Thyroid gland (tissue), 4 donors: ENCODE measurements around the gene SMCO3. TPM values are rescaled to one million over a fixed set of nuclear protein-coding genes. Genes with fewer than 3 reads are reported as not detected.

ENCODE experiments used
- DNase-seq, 2 donors: peaks; one replicate each; pipeline ENCODE4 v3.0.0-alpha.2; 2019
- H3K27ac ChIP-seq, 3 donors: fragments of 200-600 bp; sonication (generic); 1 replicate in 2 of 3; 2 replicates in 1 of 3; pipeline ENCODE4 v1.5.1; 2016 to 2019; ENCODE audit warnings: mild to moderate bottlenecking in 1 of 3, moderate library complexity in 1 of 3
- H3K27me3 ChIP-seq: fragments of 200-600 bp; sonication (generic); one replicate; pipeline ENCODE4 v1.5.1; 2019
- H3K36me3 ChIP-seq, 2 donors: fragments of 200-600 bp; sonication (generic); one replicate each; pipeline ENCODE4 v1.5.1; 2016 to 2019
- H3K4me1 ChIP-seq, 2 donors: fragments of 200-600 bp; sonication (generic); one replicate each; pipeline ENCODE4 v1.5.1; 2017 to 2019
- H3K4me3 ChIP-seq, 3 donors: fragments of 200-600 bp; sonication (generic); replicated peaks in 1 of 3; 1 replicate in 2 of 3; 2 replicates in 1 of 3; pipeline ENCODE4 v1.5.1; 2016; ENCODE audit warnings: mild to moderate bottlenecking in 1 of 3
- H3K9me3 ChIP-seq: fragments of 200-600 bp; sonication (generic); one replicate; pipeline ENCODE4 v1.5.1; 2017
- POLR2A ChIP-seq, 2 donors: fragments of 450-650 bp; IDR thresholded peaks; one replicate each; pipeline ENCODE4 v1.6.1; 2017; ENCODE audit warnings: antibody characterized with exemption in 2 of 2, mild to moderate bottlenecking in 2 of 2, moderate library complexity in 1 of 2
- WGBS, 2 donors: methylation state at CpG; one replicate each; pipeline ENCODE4 v1.1.5; 2017; 5-methylcytosine and 5-hydroxymethylcytosine counted together
- intact Hi-C: fragments of 100-400 bp; cut with DNase I; formaldehyde crosslinking; loops from one replicate; pipeline ENCODE4 v1.15.1; 2023
- total RNA-seq, 4 donors: library from RNA; depleted of rRNA; stranded (reverse); fragments of >200 nt; gene quantifications; one replicate each; pipeline ENCODE4 v1.2.3, GENCODE V29; 2016
- TF ChIP-seq, protein P1 (sequence below), 6 experiments: fragments of 200-600 bp in 3 of 6; fragments of 450-650 bp in 3 of 6; sonication (generic) in 3 of 6; IDR thresholded peaks; one replicate each; pipeline ENCODE4 v1.5.1; 2016 to 2019; ENCODE audit warnings: antibody characterized with exemption in 6 of 6, mild to moderate bottlenecking in 2 of 6, inconsistent platforms in 1 of 6, moderate library complexity in 1 of 6

Gene SMCO3
- total RNA-seq, 4 donors from 2014 or later, result 0.83 to 1.3 (median 0.89) TPM; not detected in 1

GRCh38 chr12:14845350-14845750, 31.4 kb upstream of the SMCO3 start:
- Histone ChIP-seq H3K9me3 (no peaks in the 10 kb centered on the region), H3K4me1 (peaks cover 36 to 48% of the 10 kb centered on the region in 2 donors), H3K36me3 (no peaks in the 10 kb centered on the region), H3K4me3 (no peak overlapping the region), H3K27ac (peak overlapping the region; percentile 54 to 68 (median 67)), H3K27me3 (no peaks in the 10 kb centered on the region)
- WGBS, 2 donors, result 3% methylated on average over 3 of the region's 3 CpGs
- peak; percentile 50 to 51 for DNase-seq
- TF ChIP-seq, protein P1, sequence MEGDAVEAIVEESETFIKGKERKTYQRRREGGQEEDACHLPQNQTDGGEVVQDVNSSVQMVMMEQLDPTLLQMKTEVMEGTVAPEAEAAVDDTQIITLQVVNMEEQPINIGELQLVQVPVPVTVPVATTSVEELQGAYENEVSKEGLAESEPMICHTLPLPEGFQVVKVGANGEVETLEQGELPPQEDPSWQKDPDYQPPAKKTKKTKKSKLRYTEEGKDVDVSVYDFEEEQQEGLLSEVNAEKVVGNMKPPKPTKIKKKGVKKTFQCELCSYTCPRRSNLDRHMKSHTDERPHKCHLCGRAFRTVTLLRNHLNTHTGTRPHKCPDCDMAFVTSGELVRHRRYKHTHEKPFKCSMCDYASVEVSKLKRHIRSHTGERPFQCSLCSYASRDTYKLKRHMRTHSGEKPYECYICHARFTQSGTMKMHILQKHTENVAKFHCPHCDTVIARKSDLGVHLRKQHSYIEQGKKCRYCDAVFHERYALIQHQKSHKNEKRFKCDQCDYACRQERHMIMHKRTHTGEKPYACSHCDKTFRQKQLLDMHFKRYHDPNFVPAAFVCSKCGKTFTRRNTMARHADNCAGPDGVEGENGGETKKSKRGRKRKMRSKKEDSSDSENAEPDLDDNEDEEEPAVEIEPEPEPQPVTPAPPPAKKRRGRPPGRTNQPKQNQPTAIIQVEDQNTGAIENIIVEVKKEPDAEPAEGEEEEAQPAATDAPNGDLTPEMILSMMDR (IDR thresholded peaks at IDR 0.05), result peak; percentile 46 to 97 (median 80)
- TF ChIP-seq POLR2A (IDR thresholded peaks at IDR 0.05), result no peak
- intact Hi-C loops, result loop anchor here (2.0 kb wide), 1 partner anchor 149 kb away; no protein-coding TSS in a partner anchor

- Histone ChIP-seq H3K4me1 (peaks cover 36 to 48% of the 10 kb centered on the region in 2 donors), H3K9me3 (no peaks in the 10 kb centered on the region), H3K36me3 (no peaks in the 10 kb centered on the region), H3K27me3 (no peaks in the 10 kb centered on the region), H3K4me3 (no peak overlapping the region), H3K27ac (no peak overlapping the region)
- TF ChIP-seq, protein P1 (IDR thresholded peaks at IDR 0.05), result no peak
- intact Hi-C loops, result loop anchor here (2.0 kb wide), 1 partner anchor 150 kb away; no protein-coding TSS in a partner anchor
- DNase-seq, result no peak
Measured at GRCh38 chr12:14844401-14844800, 30.4 kb upstream of the SMCO3 start.

DNA sequence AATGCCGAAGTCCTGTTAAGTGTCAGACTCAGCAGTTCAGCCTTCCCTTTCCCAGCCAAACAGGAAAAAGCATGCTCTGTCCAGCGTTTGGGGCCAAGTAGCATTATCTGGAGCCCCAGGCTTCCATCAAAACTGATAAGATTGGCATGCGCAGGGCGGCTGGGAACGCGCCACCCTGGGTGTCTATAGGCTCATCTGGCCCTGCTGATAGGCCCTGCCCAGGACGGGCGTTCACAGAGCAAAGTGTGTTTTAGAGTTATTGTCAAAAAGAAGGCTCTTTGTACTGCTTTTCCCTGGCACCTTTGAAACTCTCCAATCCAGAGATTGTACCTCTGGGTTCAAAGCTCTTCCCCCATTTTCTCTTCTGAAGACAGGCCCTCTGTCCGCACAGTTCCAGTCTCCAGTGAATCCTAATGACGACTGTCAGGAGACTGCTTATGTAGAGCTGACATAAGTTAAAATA, 29.5 kb upstream of the SMCO3 start, which contains the start of gene ART4:
Gene ART4 (minus strand): TSS at position 102 of the 463 bp plus-strand sequence. CDS start 413 bp downstream, outside the sequence.
- Histone ChIP-seq H3K4me1 (peaks cover 36 to 48% of the 10 kb centered on the region in 2 donors), H3K27me3 (no peaks in the 10 kb centered on the region), H3K27ac (peak within 1 kb of the TSS; percentile 62 to 86 (median 85)), H3K4me3 (peak within 1 kb of the TSS in 1 of 3 donors; percentile 1), H3K36me3 (no peaks in the 10 kb centered on the region), H3K9me3 (no peaks in the 10 kb centered on the region)
- TF ChIP-seq POLR2A (IDR thresholded peaks at IDR 0.05), result no peak
- TF ChIP-seq, protein P1 (IDR thresholded peaks at IDR 0.05), result no peak
- intact Hi-C loops, result no loop called here
- peak; percentile 10 to 33 for DNase-seq
- WGBS, 2 donors, result 66 to 80% methylated on average over 10 of the region's 10 CpGs

DNA sequence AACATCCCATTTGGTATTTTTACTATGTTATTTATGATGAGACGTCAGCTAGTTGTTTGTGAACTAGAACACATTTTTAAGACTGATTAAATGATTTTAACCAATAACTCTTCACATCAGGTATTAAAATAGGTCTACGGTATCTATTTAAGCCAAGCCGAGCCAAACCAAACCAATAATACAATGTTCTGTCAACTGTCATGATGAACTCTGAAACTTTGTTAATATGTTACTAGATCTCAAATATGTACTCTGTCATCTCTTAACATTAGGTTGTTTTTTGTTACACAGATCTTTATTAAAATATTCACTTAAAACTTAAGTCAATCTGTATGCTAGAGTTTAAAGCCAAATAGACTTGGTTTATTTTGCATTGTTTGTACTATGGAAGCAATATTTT, 28.3 kb upstream of the SMCO3 start:
- H3K9me3 ChIP-seq, result no peaks in the 10 kb centered on the region
- TF ChIP-seq, protein P1 (IDR thresholded peaks at IDR 0.05), result no peak
- TF ChIP-seq POLR2A (IDR thresholded peaks at IDR 0.05), result no peak
- intact Hi-C loops, result no loop called here
- peak overlapping the region; percentile 62 to 86 (median 85) for H3K27ac ChIP-seq
- no peak for DNase-seq
- H3K27me3 ChIP-seq, result no peaks in the 10 kb centered on the region
- no peaks in the 10 kb centered on the region for H3K36me3 ChIP-seq
- WGBS, 2 donors, result 73 to 87% methylated on average over 3 of the region's 3 CpGs
- peaks cover 35 to 47% of the 10 kb centered on the region in 2 donors for H3K4me1 ChIP-seq
- H3K4me3 ChIP-seq, result peak overlapping the region in 1 of 3 donors; percentile 1

DNA sequence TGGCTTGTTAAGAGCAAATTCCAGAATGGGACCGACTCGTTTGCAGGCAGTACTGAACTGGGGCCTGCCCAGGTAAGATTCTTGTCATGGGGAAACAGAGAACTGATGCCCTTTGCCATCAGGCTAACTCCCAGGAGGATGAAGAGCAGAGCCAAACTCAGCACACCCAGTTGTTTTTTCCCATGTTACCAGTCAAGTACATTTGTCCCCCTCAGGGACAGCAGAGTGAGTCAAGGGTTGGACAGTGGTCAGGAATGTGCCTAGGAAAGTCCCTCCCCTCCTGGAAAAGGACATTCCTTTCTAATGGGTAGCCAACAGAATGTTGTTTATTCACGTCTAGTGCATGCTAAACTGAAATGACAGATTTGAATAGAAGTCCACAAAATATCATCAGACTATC, 27.8 kb upstream of the SMCO3 start:
- 9 to 10% methylated on average over 3 of the region's 3 CpGs for WGBS, 2 donors
- Histone ChIP-seq H3K9me3 (no peaks in the 10 kb centered on the region), H3K4me3 (peak overlapping the region in 1 of 3 donors; percentile 2), H3K4me1 (peaks cover 29 to 42% of the 10 kb centered on the region in 2 donors), H3K27me3 (no peaks in the 10 kb centered on the region), H3K36me3 (no peaks in the 10 kb centered on the region), H3K27ac (peak overlapping the region; percentile 62 to 86 (median 85))
- DNase-seq, result peak; percentile 72 to 77
- TF ChIP-seq POLR2A (IDR thresholded peaks at IDR 0.05), result peak in 1 of 2 donors; percentile 44
- TF ChIP-seq, protein P1 (IDR thresholded peaks at IDR 0.05), result no peak
- intact Hi-C loops, result no loop called here
